H1 (cell line): ENCODE data around the gene NTPCR. TPM values are rescaled to one million over a fixed set of nuclear protein-coding genes. Genes with fewer than 3 reads are reported as not detected.

Experiments used
- CBX5 ChIP-seq: fragments of 300-800, 300-1000 bp; sonication (generic); IDR thresholded peaks from 2 replicates; pipeline ENCODE4 v1.7.1; 2016; ENCODE audit warnings: antibody characterized with exemption, low read length, low read depth
- CHD2 ChIP-seq: IDR thresholded peaks from 2 replicates; pipeline ENCODE4 v1.6.1; 2012; ENCODE audit warnings: low read length, improper control_type of control experiment
- NRF1 ChIP-seq: IDR thresholded peaks from 2 replicates; pipeline ENCODE4 v1.6.1; 2011; ENCODE audit warnings: mild to moderate bottlenecking, low read depth, low read length, improper control_type of control experiment
- SP2 ChIP-seq: IDR thresholded peaks from 2 replicates; pipeline ENCODE4 v1.6.1; 2012; ENCODE audit warnings: mild to moderate bottlenecking, low read length, inconsistent platforms
- TCF12 ChIP-seq: IDR thresholded peaks from 2 replicates; pipeline ENCODE4 v1.6.1; 2011; ENCODE audit warnings: low read depth, mild to moderate bottlenecking, low read length
- polyA plus RNA-seq, 7 experiments: library from polyadenylated mRNA; depleted of rRNA in 3 of 7; stranded (reverse) in 5 of 7; unstranded in 2 of 7; fragments of >200 nt in 5 of 7; fragments of 200-250 nt in 2 of 7; gene quantifications; 1 replicate in 5 of 7; 2 replicates in 1 of 7; 4 replicates in 1 of 7; pipeline versions ENCODE4 v1.2.1 to v1.2.3, GENCODE V29; 2011 to 2013; ENCODE audit warnings: missing spikeins in 2 of 7, mixed read lengths in 2 of 7
- total RNA-seq: library from RNA; stranded (reverse); fragmentation: NEBNext Ultra II Directional; extraction: Animal tissue kit (Norgen Biotek cat#: 25700); gene quantifications from 2 replicates; pipeline ENCODE4 v1.2.1, GENCODE V29; 2021
- TF ChIP-seq, protein P1 (sequence below), 3 experiments: IDR thresholded peaks; 1 replicate in 2 of 3; 2 replicates in 1 of 3; pipeline versions ENCODE4 v1.5.1 to v1.6.1; 2011; ENCODE audit warnings: low read length in 3 of 3, mild to moderate bottlenecking in 3 of 3, inconsistent platforms in 2 of 3, low read depth in 1 of 3, moderate library complexity in 1 of 3; ENCODE audit not compliant: insufficient read depth in 1 of 3; ENCODE audit errors: control extremely low read depth in 1 of 3

The NTPCR gene
- total and polyA plus RNA-seq, 2 of the 8 experiments (the other 6 are each of a cell fraction or from before 2014, with no cell fraction given): 22.6 to 73.1 TPM

DNA sequence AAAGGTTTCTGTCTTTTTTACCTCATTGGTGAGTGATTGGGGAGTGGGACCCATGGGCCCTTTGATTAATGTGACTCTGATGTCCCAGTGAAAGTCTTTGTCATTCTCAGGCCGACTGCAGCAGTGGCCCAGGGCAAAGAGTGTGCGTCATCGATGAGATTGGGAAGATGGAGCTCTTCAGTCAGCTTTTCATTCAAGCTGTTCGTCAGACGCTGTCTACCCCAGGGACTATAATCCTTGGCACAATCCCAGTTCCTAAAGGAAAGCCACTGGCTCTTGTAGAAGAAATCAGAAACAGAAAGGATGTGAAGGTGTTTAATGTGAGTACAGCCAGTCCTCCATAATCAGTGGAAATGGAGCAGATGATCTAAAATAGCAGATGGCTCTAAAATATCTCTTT is 19.4 kb downstream of the NTPCR start (continued):
- TF ChIP-seq, protein P1, sequence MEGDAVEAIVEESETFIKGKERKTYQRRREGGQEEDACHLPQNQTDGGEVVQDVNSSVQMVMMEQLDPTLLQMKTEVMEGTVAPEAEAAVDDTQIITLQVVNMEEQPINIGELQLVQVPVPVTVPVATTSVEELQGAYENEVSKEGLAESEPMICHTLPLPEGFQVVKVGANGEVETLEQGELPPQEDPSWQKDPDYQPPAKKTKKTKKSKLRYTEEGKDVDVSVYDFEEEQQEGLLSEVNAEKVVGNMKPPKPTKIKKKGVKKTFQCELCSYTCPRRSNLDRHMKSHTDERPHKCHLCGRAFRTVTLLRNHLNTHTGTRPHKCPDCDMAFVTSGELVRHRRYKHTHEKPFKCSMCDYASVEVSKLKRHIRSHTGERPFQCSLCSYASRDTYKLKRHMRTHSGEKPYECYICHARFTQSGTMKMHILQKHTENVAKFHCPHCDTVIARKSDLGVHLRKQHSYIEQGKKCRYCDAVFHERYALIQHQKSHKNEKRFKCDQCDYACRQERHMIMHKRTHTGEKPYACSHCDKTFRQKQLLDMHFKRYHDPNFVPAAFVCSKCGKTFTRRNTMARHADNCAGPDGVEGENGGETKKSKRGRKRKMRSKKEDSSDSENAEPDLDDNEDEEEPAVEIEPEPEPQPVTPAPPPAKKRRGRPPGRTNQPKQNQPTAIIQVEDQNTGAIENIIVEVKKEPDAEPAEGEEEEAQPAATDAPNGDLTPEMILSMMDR (IDR thresholded peaks at IDR 0.05; ENCODE audit: control extremely low read depth in 1 of 3, insufficient read depth in 1 of 3, low read depth in 1 of 3, low read length in 3 of 3): no peak
- TF ChIP-seq TCF12: no peak
- TF ChIP-seq SP2: no peak
- no peak for TF ChIP-seq CBX5
- TF ChIP-seq CHD2: no peak
- no peak for TF ChIP-seq NRF1
